K562 (cell line): ENCODE measurements around the gene CCDC97. TPM values are rescaled to one million over a fixed set of nuclear protein-coding genes. Genes with fewer than 3 reads are reported as not detected.

Experiments
- ATAC-seq: fragments of 200-7000 bp; cut with Tn5 transposase; 3 replicates; pipeline ENCODE4 v1.9.1; 2020; ENCODE audit warnings: moderate library complexity
- BruUV-seq: library from RNA; stranded (reverse); fragments of 400-500 nt; replicated peaks from 2 replicates; lab custom pipeline; 2021; lab: Mats Ljungman, UMichigan
- CTCF ChIA-PET: fragments of 300-600 bp; formaldehyde crosslinking; extraction: SDS; loops from one replicate; lab custom pipeline; 2021; ENCODE audit warnings: low intra/inter-chr PET ratio; lab: Yijun Ruan, JAX
- POLR2A ChIA-PET: fragments of 300-600, 350-650 bp; sonication (Branson Sonifier 250); formaldehyde crosslinking; extraction: SDS; loops from one replicate; lab custom pipeline; 2021; ENCODE audit warnings: antibody characterized with exemption, inconsistent platforms; lab: Yijun Ruan, JAX
- DNase-seq, 4 experiments: peaks; one replicate each; pipeline versions ENCODE4 v3.0.0 to v3.0.0-alpha.2; 2011 to 2018; ENCODE audit warnings: low spot score in 3 of 4, mixed read lengths in 3 of 4; ENCODE audit errors: extremely low read depth in 1 of 4
- FAIRE-seq: peaks from 2 replicates; lab custom pipeline; 2011; peaks lifted over from hg19 to GRCh38; lab: Jason Lieb, UNC
- H2AFZ ChIP-seq: 2 replicates; pipeline ENCODE4 v1.6.0; 2011; ENCODE audit warnings: low read depth, low read length, control low read depth, inconsistent platforms
- H3K27ac ChIP-seq: fragments of 200-600 bp; 3 replicates; pipeline ENCODE4 v1.8.0; 2011; ENCODE audit warnings: low read depth, mild to moderate bottlenecking, control low read depth, inconsistent platforms, low read length, moderate library complexity, mixed read lengths; ENCODE audit errors: extremely low read depth
- H3K27me3 ChIP-seq, 2 experiments: fragments of 300-600 bp in 1 of 2; 2 replicates in 1 of 2; 3 replicates in 1 of 2; pipeline versions ENCODE4 v1.6.0 to v1.8.0; 2011; ENCODE audit warnings: inconsistent platforms in 2 of 2, low read length in 2 of 2, mild to moderate bottlenecking in 1 of 2, mixed read lengths in 1 of 2, moderate library complexity in 1 of 2; ENCODE audit not compliant: control insufficient read depth in 2 of 2, insufficient read depth in 2 of 2
- H3K36me3 ChIP-seq: fragments of 300-600 bp; 3 replicates; pipeline ENCODE4 v1.8.0; 2011; ENCODE audit warnings: mild to moderate bottlenecking, low read length, inconsistent platforms; ENCODE audit not compliant: control insufficient read depth, insufficient read depth
- H3K4me1 ChIP-seq, 2 experiments: fragments of 200-600 bp in 1 of 2; replicated peaks in 1 of 2; 2 replicates in 1 of 2; 3 replicates in 1 of 2; pipeline versions ENCODE4 v1.5.1 to v1.8.0; 2011; ENCODE audit warnings: inconsistent platforms in 2 of 2, low read length in 2 of 2, mild to moderate bottlenecking in 1 of 2, mixed read lengths in 1 of 2, moderate library complexity in 1 of 2; ENCODE audit not compliant: control insufficient read depth in 2 of 2, insufficient read depth in 2 of 2
- H3K4me2 ChIP-seq: 2 replicates; pipeline ENCODE4 v1.6.1; 2011; ENCODE audit warnings: low read length, control low read depth, inconsistent platforms, mixed read lengths; ENCODE audit not compliant: insufficient read depth
- H3K4me3 ChIP-seq: fragments of 200-600 bp; sonication (generic), shearing (Covaris generic); 2 replicates; pipeline ENCODE4 v1.5.1; 2016; ENCODE audit warnings: control low read depth, inconsistent platforms
- H3K79me2 ChIP-seq: fragments of 200-600 bp; 3 replicates; pipeline ENCODE4 v1.8.0; 2011; ENCODE audit warnings: low read length, inconsistent platforms; ENCODE audit not compliant: control insufficient read depth, insufficient read depth
- H3K9ac ChIP-seq, 2 experiments: 2 replicates each; pipeline versions ENCODE4 v1.6.0 to v1.6.1; 2011; ENCODE audit warnings: low read depth in 2 of 2, low read length in 2 of 2, control low read depth in 1 of 2, inconsistent platforms in 1 of 2, mild to moderate bottlenecking in 1 of 2, mixed read lengths in 1 of 2; ENCODE audit not compliant: insufficient read depth in 1 of 2
- H3K9me1 ChIP-seq: one replicate; pipeline ENCODE4 v1.6.0; 2011; ENCODE audit warnings: inconsistent platforms, mild to moderate bottlenecking, low read length, moderate library complexity; ENCODE audit not compliant: control insufficient read depth, insufficient read depth
- H3K9me3 ChIP-seq: replicated peaks from 2 replicates; pipeline ENCODE4 v1.5.1; 2011; ENCODE audit warnings: low read depth, low read length, inconsistent platforms; ENCODE audit not compliant: control insufficient read depth, insufficient read depth
- H4K20me1 ChIP-seq: replicated peaks from 2 replicates; pipeline ENCODE4 v1.6.1; 2011; ENCODE audit warnings: low read length, inconsistent platforms, mixed read lengths; ENCODE audit not compliant: control insufficient read depth, insufficient read depth
- ELK3 ChIP-seq: fragments of 450-650 bp; formaldehyde crosslinking; IDR thresholded peaks from 2 replicates; pipeline ENCODE4 v1.4.0; 2020; ENCODE audit warnings: mild to moderate bottlenecking
- GABPB2 ChIP-seq: fragments of 250-450 bp; sonication (Bioruptor Pico); conservative IDR thresholded peaks from 2 replicates; pipeline ENCODE4 v1.5.1; 2021; ENCODE audit warnings: mild to moderate bottlenecking
- ZNF398 ChIP-seq: fragments of 250-450 bp; sonication (Bioruptor Pico); IDR thresholded peaks from 2 replicates; pipeline ENCODE4 v1.8.0; 2021; ENCODE audit warnings: moderate library complexity, mild to moderate bottlenecking, inconsistent platforms
- ZNF589 ChIP-seq: fragments of 200-800 bp; sonication (Bioruptor generic); IDR thresholded peaks from 2 replicates; pipeline ENCODE4 v1.6.1; 2016; ENCODE audit warnings: low read depth, missing genetic modification characterization, missing compliant biosample characterization
- WGBS: fragments of 100-300 bp; shearing (Covaris generic); methylation state at CpG from one replicate; pipeline ENCODE4 v1.1.6; 2016; ENCODE audit warnings: low coverage, mixed read lengths; ENCODE audit not compliant: insufficient coverage; ENCODE audit errors: missing lambda C conversion rate; 5-methylcytosine and 5-hydroxymethylcytosine counted together
- in situ Hi-C: fragments of 300-500 bp; cut with MboI; formaldehyde crosslinking; loops from 4 replicates; pipeline ENCODE4 v1.15.0; 2018; ENCODE audit warnings: inconsistent platforms, mixed read lengths
- intact Hi-C: fragments of 100-400 bp; cut with micrococcal nuclease; formaldehyde crosslinking; loops from 2 replicates; pipeline ENCODE4 v1.14.2; 2022
- polyA plus RNA-seq, 8 experiments: library from polyadenylated mRNA; depleted of rRNA in 4 of 8; stranded (reverse) in 5 of 8; unstranded in 3 of 8; fragments of >200 nt; fragmentation: Nextera tagmentation in 2 of 8; fragmentation: Illumina TruSeq in 1 of 8; extraction: Ambion mirVana in 2 of 8; extraction: Trizol in 1 of 8; gene quantifications; 2 replicates each; pipeline versions ENCODE4 v1.2.1 to v1.2.3, GENCODE V29; 2011 to 2014; ENCODE audit warnings: inconsistent platforms in 1 of 8, missing spikeins in 1 of 8
- total RNA-seq, 7 experiments: library from RNA; depleted of rRNA in 6 of 7; stranded (reverse); fragments of >200 nt in 6 of 7; fragmentation: Illumina TruSeq in 2 of 7; extraction: Trizol in 2 of 7; gene quantifications; 2 replicates each; pipeline versions ENCODE4 v1.2.1 to v1.2.3, GENCODE V29; 2011 to 2021; ENCODE audit warnings: low replicate concordance in 1 of 7

CCDC97 gene
- total and polyA plus RNA-seq, 9 of the 15 experiments (the other 6 are each of a cell fraction or from before 2014, with no cell fraction given) = 0.60 to 16.5 (median 7.0) TPM

- Histone ChIP-seq H3K27ac (peak overlapping the region; percentile 88; the same call in 1 of the 3 replicates), H4K20me1 (peaks cover 3% of the 10 kb centered on the region; the same call in 1 of the 2 replicates), H3K4me1 (peaks cover 11 to 12% of the 10 kb centered on the region in 2 experiments; a peak in 4 of 5 replicates), H3K4me2 (peak overlapping the region; percentile 91), H3K9ac (peak overlapping the region; percentile 88 to 93; a peak in 3 of 4 replicates), H3K4me3 (peak overlapping the region; percentile 67), H3K27me3 (no peaks in the 10 kb centered on the region), H3K36me3 (peaks cover 50% of the 10 kb centered on the region), H3K79me2 (peaks cover 34% of the 10 kb centered on the region), H3K9me3 (no peaks in the 10 kb centered on the region), H2AFZ (no peak overlapping the region), H3K9me1 (no peaks in the 10 kb centered on the region)
- DNase-seq (peak in 1 of 4 experiments; percentile 36), FAIRE-seq (no peak), ATAC-seq (peak; percentile 21; the same call in 2 of the 3 replicates)
- ChIA-PET CTCF (no interaction called here), POLR2A (interaction anchor here (0.6 to 1.2 kb wide), 5 partner anchors 11 to 736 kb away, joined by 3 to 7 read pairs (median 3); no protein-coding TSS in a partner anchor)
- in situ Hi-C loops = loop anchor here (25.0 kb wide), 1 partner anchor 251 kb away; no protein-coding TSS in a partner anchor
- TF ChIP-seq ELK3 (CRISPR knock-in tag) = no peak
- TF ChIP-seq ZNF398 (CRISPR knock-in tag) = no peak
- no peak for TF ChIP-seq GABPB2
- 0 out of 2 replicates have a peak, but pooled peaks have one; percentile 14 for TF ChIP-seq ZNF589 (CRISPR knock-in tag)
- 3% methylated on average over 5 of the region's 5 CpGs for WGBS
- no TSS peak for BruUV-seq
- intact Hi-C loops = no loop called here
These were observed 1.1 kb downstream of the CCDC97 start for GRCh38 chr19:41311072-41311471.
